SK-N-SH (cell line): ENCODE data around the gene SNX8. TPM values are rescaled to one million over a fixed set of nuclear protein-coding genes. Genes with fewer than 3 reads are reported as not detected.

Experiments
- CTCF ChIA-PET: fragments of 300-600, 350-600 bp; formaldehyde crosslinking; extraction: SDS; loops from one replicate; lab custom pipeline; 2021; lab: Yijun Ruan, JAX
- POLR2A ChIA-PET: fragments of 350-600 bp; sonication (Branson Sonifier 250); formaldehyde crosslinking; extraction: SDS; loops from one replicate; lab custom pipeline; 2020; ENCODE audit warnings: antibody characterized with exemption, inconsistent platforms; lab: Yijun Ruan, JAX
- DNase-seq: peaks from one replicate; pipeline ENCODE4 v3.0.0; 2012
- H2AFZ ChIP-seq: fragments of 200-600 bp; sonication (generic); 2 replicates; pipeline ENCODE4 v1.8.1; 2016; ENCODE audit warnings: antibody characterized with exemption, mild to moderate bottlenecking, low read depth
- H3F3A ChIP-seq: fragments of 200-600 bp; sonication (generic); replicated peaks from 2 replicates; pipeline ENCODE3; 2016; ENCODE audit warnings: antibody characterized with exemption, mild to moderate bottlenecking; ENCODE audit not compliant: insufficient read depth
- H3K27ac ChIP-seq, 2 experiments: fragments of 200-500 bp in 1 of 2; fragments of 200-600 bp in 1 of 2; sonication (Bioruptor generic) in 1 of 2; sonication (generic), shearing (Covaris generic) in 1 of 2; 2 replicates each; pipeline versions ENCODE4 v1.5.1 to v1.6.1; 2014 to 2016; ENCODE audit warnings: low read depth in 2 of 2, inconsistent platforms in 1 of 2, low read length in 1 of 2, mild to moderate bottlenecking in 1 of 2, mixed read lengths in 1 of 2
- H3K27me3 ChIP-seq: fragments of 200-600 bp; sonication (generic), shearing (Covaris generic); 2 replicates; pipeline ENCODE4 v1.6.1; 2016; ENCODE audit warnings: mixed run types; ENCODE audit not compliant: insufficient read depth
- H3K36me3 ChIP-seq, 2 experiments: fragments of 200-500 bp in 1 of 2; fragments of 200-600 bp in 1 of 2; sonication (Bioruptor generic) in 1 of 2; sonication (generic) in 1 of 2; replicated peaks in 1 of 2; 2 replicates each; pipeline versions ENCODE3 to v1.5.1; 2014 to 2016; ENCODE audit warnings: low read length in 1 of 2, mild to moderate bottlenecking in 1 of 2; ENCODE audit not compliant: insufficient read depth in 2 of 2, control insufficient read depth in 1 of 2
- H3K4me1 ChIP-seq, 2 experiments: fragments of 200-500 bp in 1 of 2; fragments of 200-600 bp in 1 of 2; sonication (Bioruptor generic) in 1 of 2; sonication (generic), shearing (Covaris generic) in 1 of 2; 2 replicates each; pipeline versions ENCODE4 v1.5.1 to v1.6.1; 2014 to 2016; ENCODE audit warnings: low read depth in 1 of 2, low read length in 1 of 2, mixed run types in 1 of 2; ENCODE audit not compliant: insufficient read depth in 2 of 2, control insufficient read depth in 1 of 2
- H3K4me2 ChIP-seq: fragments of 200-600 bp; sonication (generic), shearing (Covaris generic); 2 replicates; pipeline ENCODE4 v1.6.1; 2017; ENCODE audit warnings: mixed run types
- H3K4me3 ChIP-seq, 2 experiments: fragments of 200-500 bp in 1 of 2; fragments of 200-600 bp in 1 of 2; sonication (Bioruptor generic) in 1 of 2; sonication (generic), shearing (Covaris generic) in 1 of 2; 2 replicates each; pipeline versions ENCODE4 v1.5.1 to v1.8.1; 2014 to 2016; ENCODE audit warnings: low read depth in 2 of 2, inconsistent platforms in 1 of 2, low read length in 1 of 2, mild to moderate bottlenecking in 1 of 2, mixed read lengths in 1 of 2, moderate library complexity in 1 of 2
- H3K79me2 ChIP-seq: fragments of 200-600 bp; sonication (generic); 2 replicates; pipeline ENCODE4 v1.8.1; 2017; ENCODE audit warnings: mild to moderate bottlenecking; ENCODE audit not compliant: insufficient read depth
- H3K9ac ChIP-seq: fragments of 200-600 bp; sonication (generic); 2 replicates; pipeline ENCODE4 v1.6.1; 2017; ENCODE audit warnings: mixed run types
- H3K9me2 ChIP-seq: fragments of 200-600 bp; sonication (generic); 2 replicates; pipeline ENCODE4 v1.6.1; 2017; ENCODE audit warnings: mixed run types
- H3K9me3 ChIP-seq: fragments of 200-600 bp; sonication (generic); 2 replicates; pipeline ENCODE4 v1.6.1; 2017; ENCODE audit warnings: mixed run types, mild to moderate bottlenecking, moderate library complexity
- H4K20me1 ChIP-seq: fragments of 200-600 bp; sonication (generic); 2 replicates; pipeline ENCODE4 v1.6.1; 2017; ENCODE audit warnings: mild to moderate bottlenecking, mixed run types; ENCODE audit not compliant: insufficient read depth
- JUND ChIP-seq: IDR thresholded peaks from 2 replicates; pipeline ENCODE4 v1.4.0; 2012
- MXI1 ChIP-seq: IDR thresholded peaks from 2 replicates; pipeline ENCODE4 v1.6.1; 2012; ENCODE audit warnings: mild to moderate bottlenecking, low read depth, low read length, improper control_type of control experiment
- NRF1 ChIP-seq: IDR thresholded peaks from 2 replicates; pipeline ENCODE4 v1.6.1; 2012; ENCODE audit warnings: low read depth, mild to moderate bottlenecking, low read length
- POLR2AphosphoS5 ChIP-seq: IDR thresholded peaks from 2 replicates; pipeline ENCODE4 v1.6.1; 2012; ENCODE audit warnings: low read depth, low read length
- RCOR1 ChIP-seq: fragments of 150-350 bp; IDR thresholded peaks from 2 replicates; pipeline ENCODE4 v1.6.1; 2017; ENCODE audit warnings: antibody characterized with exemption, low read length
- RFX5 ChIP-seq: IDR thresholded peaks from 2 replicates; pipeline ENCODE4 v1.6.1; 2012; ENCODE audit warnings: mild to moderate bottlenecking, improper control_type of control experiment, low read length
- RXRA ChIP-seq: IDR thresholded peaks from 2 replicates; pipeline ENCODE4 v1.4.0; 2012; ENCODE audit warnings: low read depth, mild to moderate bottlenecking, borderline replicate concordance
- SIN3A ChIP-seq: IDR thresholded peaks from 2 replicates; pipeline ENCODE4 v1.6.1; 2012; ENCODE audit warnings: low read depth, mild to moderate bottlenecking, low read length, moderate library complexity, borderline replicate concordance
- TAF1 ChIP-seq: IDR thresholded peaks from 2 replicates; pipeline ENCODE4 v1.6.1; 2012; ENCODE audit warnings: low read depth, mild to moderate bottlenecking, low read length, moderate library complexity, borderline replicate concordance
- TEAD4 ChIP-seq: IDR thresholded peaks from 2 replicates; pipeline ENCODE4 v1.4.0; 2012; ENCODE audit warnings: mild to moderate bottlenecking, borderline replicate concordance; ENCODE audit not compliant: insufficient read depth
- WGBS: methylation state at CpG from one replicate; pipeline ENCODE4 v1.1.6; 2017; ENCODE audit warnings: low lambda C conversion rate; 5-methylcytosine and 5-hydroxymethylcytosine counted together
- polyA plus RNA-seq, 3 experiments: library from polyadenylated mRNA; depleted of rRNA; stranded (reverse); fragments of >200 nt; gene quantifications; 2 replicates each; pipeline ENCODE4 v1.2.3, GENCODE V29; 2012
- TF ChIP-seq, protein P1 (sequence below): fragments of 150-350 bp; IDR thresholded peaks from 2 replicates; pipeline ENCODE4 v1.6.1; 2016; ENCODE audit warnings: mild to moderate bottlenecking, low read depth, low read length
- TF ChIP-seq, protein P2 (sequence below): IDR thresholded peaks from 2 replicates; pipeline ENCODE4 v1.4.0; 2012; ENCODE audit warnings: low read depth
- TF ChIP-seq, protein P3 (sequence below): IDR thresholded peaks from 2 replicates; pipeline ENCODE4 v1.4.0; 2012; ENCODE audit warnings: low read depth, borderline replicate concordance
- TF ChIP-seq, protein P4 (sequence below): fragments of 150-350 bp; IDR thresholded peaks from 2 replicates; pipeline ENCODE4 v1.6.1; 2017; ENCODE audit warnings: antibody characterized with exemption, low read length, low read depth, borderline replicate concordance
- TF ChIP-seq, protein P5 (sequence below): IDR thresholded peaks from 2 replicates; pipeline ENCODE4 v1.4.0; 2012; ENCODE audit warnings: low read depth, borderline replicate concordance
- TF ChIP-seq, protein P6 (sequence below): fragments of 200-600 bp; sonication (generic); IDR thresholded peaks from 2 replicates; pipeline ENCODE4 v1.6.1; 2017; ENCODE audit warnings: antibody characterized with exemption, mild to moderate bottlenecking, moderate library complexity

Gene SNX8
- polyA plus RNA-seq, 1 of the 3 experiments (the other 2 are of a cell fraction) = 20.6 TPM

DNA sequence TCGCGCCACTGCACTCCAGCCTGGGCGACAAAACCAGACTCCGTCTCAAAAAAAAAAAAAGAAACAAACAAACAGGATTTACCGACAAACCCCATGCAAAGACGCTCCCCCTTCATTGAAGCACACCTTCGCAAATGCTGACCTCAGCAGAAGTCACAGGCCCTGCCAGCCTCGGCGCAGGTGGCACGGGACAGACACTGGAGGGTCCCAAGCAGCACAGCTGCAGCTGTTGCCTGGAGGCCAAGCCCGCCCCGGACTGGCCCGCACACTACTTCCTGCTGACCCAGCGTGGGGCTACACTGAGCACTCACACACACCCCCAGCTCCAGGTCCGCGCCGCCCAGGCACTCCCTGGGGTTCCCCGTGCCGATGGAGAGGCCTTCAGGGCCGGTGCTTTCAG lies 31.2 kb downstream of the SNX8 start (continued):
- TF ChIP-seq, protein P1, sequence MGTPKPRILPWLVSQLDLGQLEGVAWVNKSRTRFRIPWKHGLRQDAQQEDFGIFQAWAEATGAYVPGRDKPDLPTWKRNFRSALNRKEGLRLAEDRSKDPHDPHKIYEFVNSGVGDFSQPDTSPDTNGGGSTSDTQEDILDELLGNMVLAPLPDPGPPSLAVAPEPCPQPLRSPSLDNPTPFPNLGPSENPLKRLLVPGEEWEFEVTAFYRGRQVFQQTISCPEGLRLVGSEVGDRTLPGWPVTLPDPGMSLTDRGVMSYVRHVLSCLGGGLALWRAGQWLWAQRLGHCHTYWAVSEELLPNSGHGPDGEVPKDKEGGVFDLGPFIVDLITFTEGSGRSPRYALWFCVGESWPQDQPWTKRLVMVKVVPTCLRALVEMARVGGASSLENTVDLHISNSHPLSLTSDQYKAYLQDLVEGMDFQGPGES = no peak

DNA sequence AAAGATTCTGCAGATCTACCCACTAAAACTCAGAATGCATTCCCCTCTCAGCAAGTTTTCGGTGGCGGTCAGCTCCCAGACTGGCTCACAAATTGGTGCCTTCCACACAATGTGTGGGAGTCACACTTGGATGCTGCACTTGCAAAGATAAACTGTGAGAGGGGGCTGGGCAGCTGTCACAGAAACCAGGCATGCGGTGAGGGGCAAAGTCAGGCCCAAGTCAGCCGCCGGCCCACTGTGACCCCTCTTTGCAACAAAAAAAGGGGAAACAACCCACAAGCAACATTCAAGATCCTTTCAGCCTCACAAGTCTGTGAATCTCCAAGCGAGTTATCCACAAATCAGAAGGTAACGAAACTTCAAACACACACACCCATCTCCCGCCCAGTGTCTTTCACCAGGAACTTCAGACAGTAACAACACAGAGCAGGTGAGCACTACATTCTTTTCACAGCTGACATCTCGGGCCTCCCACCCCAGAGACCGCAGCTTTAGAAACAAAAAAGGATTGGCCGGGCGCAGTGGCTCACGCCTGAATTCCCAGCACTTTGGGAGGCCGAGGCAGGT lies 32.0 kb downstream of the SNX8 start:
- H3K4me1 ChIP-seq = peaks cover 0 to 13% of the 10 kb centered on the region in 2 experiments; a peak in 1 of 4 replicates
- H3K9ac ChIP-seq = no peak overlapping the region
- H3K9me2 ChIP-seq = no peaks in the 10 kb centered on the region
- POLR2A ChIA-PET = interaction anchor here (1.0 kb wide), 1 partner anchor 47 kb away, joined by 5 read pairs; no protein-coding TSS in a partner anchor
- TF ChIP-seq MXI1 (no peak), RFX5 (no peak), SIN3A (no peak), TAF1 (no peak), JUND (no peak), RCOR1 (no peak), TEAD4 (no peak), POLR2AphosphoS5 (no peak), NRF1 (no peak), RXRA (no peak)
- TF ChIP-seq, protein P2, sequence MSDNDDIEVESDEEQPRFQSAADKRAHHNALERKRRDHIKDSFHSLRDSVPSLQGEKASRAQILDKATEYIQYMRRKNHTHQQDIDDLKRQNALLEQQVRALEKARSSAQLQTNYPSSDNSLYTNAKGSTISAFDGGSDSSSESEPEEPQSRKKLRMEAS = no peak
- TF ChIP-seq, protein P3, sequence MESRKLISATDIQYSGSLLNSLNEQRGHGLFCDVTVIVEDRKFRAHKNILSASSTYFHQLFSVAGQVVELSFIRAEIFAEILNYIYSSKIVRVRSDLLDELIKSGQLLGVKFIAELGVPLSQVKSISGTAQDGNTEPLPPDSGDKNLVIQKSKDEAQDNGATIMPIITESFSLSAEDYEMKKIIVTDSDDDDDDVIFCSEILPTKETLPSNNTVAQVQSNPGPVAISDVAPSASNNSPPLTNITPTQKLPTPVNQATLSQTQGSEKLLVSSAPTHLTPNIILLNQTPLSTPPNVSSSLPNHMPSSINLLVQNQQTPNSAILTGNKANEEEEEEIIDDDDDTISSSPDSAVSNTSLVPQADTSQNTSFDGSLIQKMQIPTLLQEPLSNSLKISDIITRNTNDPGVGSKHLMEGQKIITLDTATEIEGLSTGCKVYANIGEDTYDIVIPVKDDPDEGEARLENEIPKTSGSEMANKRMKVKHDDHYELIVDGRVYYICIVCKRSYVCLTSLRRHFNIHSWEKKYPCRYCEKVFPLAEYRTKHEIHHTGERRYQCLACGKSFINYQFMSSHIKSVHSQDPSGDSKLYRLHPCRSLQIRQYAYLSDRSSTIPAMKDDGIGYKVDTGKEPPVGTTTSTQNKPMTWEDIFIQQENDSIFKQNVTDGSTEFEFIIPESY = no peak
- TF ChIP-seq, protein P1 = no peak
- TF ChIP-seq, protein P4, sequence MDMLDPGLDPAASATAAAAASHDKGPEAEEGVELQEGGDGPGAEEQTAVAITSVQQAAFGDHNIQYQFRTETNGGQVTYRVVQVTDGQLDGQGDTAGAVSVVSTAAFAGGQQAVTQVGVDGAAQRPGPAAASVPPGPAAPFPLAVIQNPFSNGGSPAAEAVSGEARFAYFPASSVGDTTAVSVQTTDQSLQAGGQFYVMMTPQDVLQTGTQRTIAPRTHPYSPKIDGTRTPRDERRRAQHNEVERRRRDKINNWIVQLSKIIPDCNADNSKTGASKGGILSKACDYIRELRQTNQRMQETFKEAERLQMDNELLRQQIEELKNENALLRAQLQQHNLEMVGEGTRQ = no peak
- TF ChIP-seq, protein P5, sequence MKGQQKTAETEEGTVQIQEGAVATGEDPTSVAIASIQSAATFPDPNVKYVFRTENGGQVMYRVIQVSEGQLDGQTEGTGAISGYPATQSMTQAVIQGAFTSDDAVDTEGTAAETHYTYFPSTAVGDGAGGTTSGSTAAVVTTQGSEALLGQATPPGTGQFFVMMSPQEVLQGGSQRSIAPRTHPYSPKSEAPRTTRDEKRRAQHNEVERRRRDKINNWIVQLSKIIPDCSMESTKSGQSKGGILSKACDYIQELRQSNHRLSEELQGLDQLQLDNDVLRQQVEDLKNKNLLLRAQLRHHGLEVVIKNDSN = no peak
- TF ChIP-seq, protein P6, sequence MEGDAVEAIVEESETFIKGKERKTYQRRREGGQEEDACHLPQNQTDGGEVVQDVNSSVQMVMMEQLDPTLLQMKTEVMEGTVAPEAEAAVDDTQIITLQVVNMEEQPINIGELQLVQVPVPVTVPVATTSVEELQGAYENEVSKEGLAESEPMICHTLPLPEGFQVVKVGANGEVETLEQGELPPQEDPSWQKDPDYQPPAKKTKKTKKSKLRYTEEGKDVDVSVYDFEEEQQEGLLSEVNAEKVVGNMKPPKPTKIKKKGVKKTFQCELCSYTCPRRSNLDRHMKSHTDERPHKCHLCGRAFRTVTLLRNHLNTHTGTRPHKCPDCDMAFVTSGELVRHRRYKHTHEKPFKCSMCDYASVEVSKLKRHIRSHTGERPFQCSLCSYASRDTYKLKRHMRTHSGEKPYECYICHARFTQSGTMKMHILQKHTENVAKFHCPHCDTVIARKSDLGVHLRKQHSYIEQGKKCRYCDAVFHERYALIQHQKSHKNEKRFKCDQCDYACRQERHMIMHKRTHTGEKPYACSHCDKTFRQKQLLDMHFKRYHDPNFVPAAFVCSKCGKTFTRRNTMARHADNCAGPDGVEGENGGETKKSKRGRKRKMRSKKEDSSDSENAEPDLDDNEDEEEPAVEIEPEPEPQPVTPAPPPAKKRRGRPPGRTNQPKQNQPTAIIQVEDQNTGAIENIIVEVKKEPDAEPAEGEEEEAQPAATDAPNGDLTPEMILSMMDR = no peak
- TF ChIP-seq, all 33 proteins: peak for 0
- no peak for DNase-seq
- Histone ChIP-seq H3K4me3 (no peak overlapping the region), H3K79me2 (peaks cover 11% of the 10 kb centered on the region; the same call in 1 of the 2 replicates), H4K20me1 (0 out of 2 replicates have a peak, but pooled peaks cover 5% of the 10 kb centered on the region), H3F3A (no peaks in the 10 kb centered on the region), H3K27ac (peak overlapping the region in 1 of 2 experiments; percentile 66; a peak in 2 of 4 replicates), H2AFZ (no peak overlapping the region), H3K4me2 (no peak overlapping the region), H3K9me3 (no peaks in the 10 kb centered on the region), H3K36me3 (no peaks in the 10 kb centered on the region), H3K27me3 (no peaks in the 10 kb centered on the region)
- WGBS = 95% methylated on average over 14 of the region's 14 CpGs
- CTCF ChIA-PET = interaction anchor here (1.1 to 1.9 kb wide), 3 partner anchors 35 to 66 kb away, joined by 4 to 7 read pairs (median 4); no protein-coding TSS in a partner anchor
